HepG2 (cell line): ENCODE results near the gene PSORS1C1. TPM values are rescaled to one million over a fixed set of nuclear protein-coding genes. Genes with fewer than 3 reads are reported as not detected.
A peak's percentile ranks its signal among the peaks of the same experiment; 100 is the strongest.

Source experiments
- EED ChIP-seq: sonication (generic); formaldehyde crosslinking; IDR thresholded peaks from 2 replicates; pipeline ENCODE4 v1.5.0; 2020; ENCODE audit warnings: mild to moderate bottlenecking, missing genetic modification reagents
- ELF4 ChIP-seq: sonication (generic); formaldehyde crosslinking; IDR thresholded peaks from 2 replicates; pipeline ENCODE4 v1.5.0; 2020; ENCODE audit warnings: missing genetic modification reagents, mild to moderate bottlenecking, moderate library complexity, borderline replicate concordance
- PPARG ChIP-seq: conservative IDR thresholded peaks from 2 replicates; pipeline ENCODE4 v1.6.1; 2016; ENCODE audit warnings: missing biosample characterization, missing genetic modification reagents
- RAD21 ChIP-seq: fragments of 450-650 bp; formaldehyde crosslinking; IDR thresholded peaks from 2 replicates; pipeline ENCODE4 v1.5.0; 2020; ENCODE audit warnings: mild to moderate bottlenecking
- RFX1 ChIP-seq: fragments of 450-650 bp; IDR thresholded peaks from 2 replicates; pipeline ENCODE4 v1.6.1; 2017
- SNRNP70 ChIP-seq: fragments of 200-400 bp; formaldehyde crosslinking; IDR thresholded peaks from 2 replicates; pipeline ENCODE4 v1.6.1; 2017; ENCODE audit warnings: mild to moderate bottlenecking, low read depth, low read length, moderate library complexity
- SRSF1 ChIP-seq: fragments of 200-400 bp; formaldehyde crosslinking; optimal IDR thresholded peaks from 2 replicates; pipeline ENCODE3; 2017; ENCODE audit warnings: mild to moderate bottlenecking, low read depth, low read length, moderate library complexity
- ZFP1 ChIP-seq: IDR thresholded peaks from 2 replicates; pipeline ENCODE4 v1.6.1; 2016
- ZFP41 ChIP-seq: sonication (generic); formaldehyde crosslinking; IDR thresholded peaks from 2 replicates; pipeline ENCODE4 v1.4.0; 2020; ENCODE audit warnings: mild to moderate bottlenecking, missing genetic modification reagents, borderline replicate concordance
- ZKSCAN5 ChIP-seq: sonication (generic); formaldehyde crosslinking; IDR thresholded peaks from 2 replicates; pipeline ENCODE4 v1.5.1; 2020; ENCODE audit warnings: mild to moderate bottlenecking, missing genetic modification reagents
- ZNF136 ChIP-seq: sonication (generic); formaldehyde crosslinking; IDR thresholded peaks from 2 replicates; pipeline ENCODE4 v1.8.1; 2022; ENCODE audit warnings: low read depth, mild to moderate bottlenecking, moderate library complexity, missing genetic modification reagents
- ZNF678 ChIP-seq: sonication (generic); formaldehyde crosslinking; IDR thresholded peaks from 2 replicates; pipeline ENCODE4 v1.4.0; 2020; ENCODE audit warnings: mild to moderate bottlenecking, missing genetic modification reagents
- ZNF83 ChIP-seq: sonication (generic); formaldehyde crosslinking; IDR thresholded peaks from 2 replicates; pipeline ENCODE4 v1.4.0; 2020; ENCODE audit warnings: missing genetic modification reagents, mild to moderate bottlenecking, borderline replicate concordance
- ZNF850 ChIP-seq: sonication (generic); formaldehyde crosslinking; conservative IDR thresholded peaks from 2 replicates; pipeline ENCODE4 v1.9.0; 2021; ENCODE audit warnings: mild to moderate bottlenecking, missing genetic modification reagents
- polyA plus RNA-seq, 8 experiments: library from polyadenylated mRNA; depleted of rRNA in 3 of 8; stranded (reverse) in 7 of 8; unstranded in 1 of 8; fragments of >200 nt; fragmentation: Illumina TruSeq in 4 of 8; extraction: Trizol in 4 of 8; gene quantifications; 2 replicates each; pipeline versions ENCODE4 v1.2.1 to v1.2.3, GENCODE V29; 2011 to 2016; ENCODE audit warnings: low read depth in 4 of 8, missing spikeins in 1 of 8, mixed read lengths in 1 of 8; ENCODE audit not compliant: insufficient read depth in 1 of 8
- total RNA-seq, 5 experiments: library from RNA; depleted of rRNA; stranded (reverse); fragments of >200 nt; fragmentation: Illumina TruSeq; extraction: Trizol; gene quantifications; 2 replicates each; pipeline ENCODE4 v1.2.3, GENCODE V29; 2016; ENCODE audit warnings: low read depth in 1 of 5
- TF ChIP-seq, protein P1 (sequence below): sonication (generic); formaldehyde crosslinking; conservative IDR thresholded peaks from 2 replicates; pipeline ENCODE4 v1.8.0; 2022; ENCODE audit warnings: mild to moderate bottlenecking, moderate library complexity, missing genetic modification reagents
- TF ChIP-seq, protein P2 (sequence below): sonication (generic); formaldehyde crosslinking; IDR thresholded peaks from 2 replicates; pipeline ENCODE4 v1.5.0; 2020; ENCODE audit warnings: mild to moderate bottlenecking, missing genetic modification reagents
- TF ChIP-seq, protein P3 (sequence below): sonication (generic); formaldehyde crosslinking; IDR thresholded peaks from 2 replicates; pipeline ENCODE4 v1.4.0; 2020; ENCODE audit warnings: mild to moderate bottlenecking, missing genetic modification reagents
- TF ChIP-seq, protein P4 (sequence below): sonication (generic); formaldehyde crosslinking; IDR thresholded peaks from 2 replicates; pipeline ENCODE4 v1.8.0; 2022; ENCODE audit warnings: mild to moderate bottlenecking, missing genetic modification reagents, moderate library complexity
- TF ChIP-seq, protein P5 (sequence below): sonication (generic); formaldehyde crosslinking; IDR thresholded peaks from 2 replicates; pipeline ENCODE4 v1.4.0; 2020; ENCODE audit warnings: mild to moderate bottlenecking, missing genetic modification reagents

Gene PSORS1C1
- total and polyA plus RNA-seq, 2 of the 13 experiments (the other 11 are each of a cell fraction or from before 2014, with no cell fraction given) = 0.01 to 0.02 TPM

DNA sequence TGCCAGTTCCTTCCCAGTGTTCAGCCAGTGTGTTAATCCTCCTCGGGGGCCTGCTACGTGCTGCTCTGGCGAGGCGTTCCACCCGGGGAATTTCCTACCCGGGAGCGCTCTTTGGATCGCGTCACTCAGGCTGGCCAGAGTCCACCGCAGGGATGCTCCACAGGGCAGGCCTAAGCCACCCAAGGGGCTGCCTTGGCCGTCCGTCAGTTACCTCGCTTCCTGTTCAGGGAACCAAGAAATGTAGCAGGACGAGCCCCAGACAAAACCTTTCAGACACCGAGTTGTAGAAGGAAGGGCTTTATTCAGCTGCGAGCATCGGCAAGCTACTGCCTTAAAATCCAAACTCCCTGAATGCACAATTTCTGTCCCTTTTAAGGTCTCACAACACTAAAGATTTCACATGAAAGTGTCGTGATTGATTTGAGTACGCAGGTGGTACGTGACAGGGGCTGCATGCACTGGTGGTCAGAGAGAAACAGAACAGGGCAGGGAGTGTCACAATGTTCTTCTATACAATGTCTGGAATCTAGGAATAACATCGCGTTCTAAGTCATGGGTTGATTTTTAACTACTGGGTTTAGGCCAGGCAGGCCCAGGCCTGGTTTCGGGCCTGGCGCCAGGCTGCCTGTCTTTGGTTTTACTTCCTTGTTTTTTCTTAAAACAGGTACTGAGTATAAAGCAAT lies 71.6 kb downstream of the PSORS1C1 start (continued):
- TF ChIP-seq, protein P1, sequence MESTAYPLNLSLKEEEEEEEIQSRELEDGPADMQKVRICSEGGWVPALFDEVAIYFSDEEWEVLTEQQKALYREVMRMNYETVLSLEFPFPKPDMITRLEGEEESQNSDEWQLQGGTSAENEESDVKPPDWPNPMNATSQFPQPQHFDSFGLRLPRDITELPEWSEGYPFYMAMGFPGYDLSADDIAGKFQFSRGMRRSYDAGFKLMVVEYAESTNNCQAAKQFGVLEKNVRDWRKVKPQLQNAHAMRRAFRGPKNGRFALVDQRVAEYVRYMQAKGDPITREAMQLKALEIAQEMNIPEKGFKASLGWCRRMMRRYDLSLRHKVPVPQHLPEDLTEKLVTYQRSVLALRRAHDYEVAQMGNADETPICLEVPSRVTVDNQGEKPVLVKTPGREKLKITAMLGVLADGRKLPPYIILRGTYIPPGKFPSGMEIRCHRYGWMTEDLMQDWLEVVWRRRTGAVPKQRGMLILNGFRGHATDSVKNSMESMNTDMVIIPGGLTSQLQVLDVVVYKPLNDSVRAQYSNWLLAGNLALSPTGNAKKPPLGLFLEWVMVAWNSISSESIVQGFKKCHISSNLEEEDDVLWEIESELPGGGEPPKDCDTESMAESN (CRISPR knock-in tag) = no peak
- TF ChIP-seq RFX1 (no peak), ELF4 (CRISPR knock-in tag) (peak; percentile 57; the same call in 1 of the 2 replicates), ZNF136 (CRISPR knock-in tag) (no peak), SRSF1 (peak; percentile 34), ZNF850 (CRISPR knock-in tag) (no peak; the same call in 1 of the 2 replicates), RAD21 (CRISPR knock-in tag) (no peak), EED (CRISPR knock-in tag) (no peak), ZNF83 (no peak), ZNF678 (CRISPR knock-in tag) (no peak), ZFP1 (CRISPR knock-in tag) (no peak), ZKSCAN5 (CRISPR knock-in tag) (peak; percentile 68; the same call in 1 of the 2 replicates), PPARG (no peak), SNRNP70 (no peak), ZFP41 (CRISPR knock-in tag) (no peak)
- TF ChIP-seq, protein P2, sequence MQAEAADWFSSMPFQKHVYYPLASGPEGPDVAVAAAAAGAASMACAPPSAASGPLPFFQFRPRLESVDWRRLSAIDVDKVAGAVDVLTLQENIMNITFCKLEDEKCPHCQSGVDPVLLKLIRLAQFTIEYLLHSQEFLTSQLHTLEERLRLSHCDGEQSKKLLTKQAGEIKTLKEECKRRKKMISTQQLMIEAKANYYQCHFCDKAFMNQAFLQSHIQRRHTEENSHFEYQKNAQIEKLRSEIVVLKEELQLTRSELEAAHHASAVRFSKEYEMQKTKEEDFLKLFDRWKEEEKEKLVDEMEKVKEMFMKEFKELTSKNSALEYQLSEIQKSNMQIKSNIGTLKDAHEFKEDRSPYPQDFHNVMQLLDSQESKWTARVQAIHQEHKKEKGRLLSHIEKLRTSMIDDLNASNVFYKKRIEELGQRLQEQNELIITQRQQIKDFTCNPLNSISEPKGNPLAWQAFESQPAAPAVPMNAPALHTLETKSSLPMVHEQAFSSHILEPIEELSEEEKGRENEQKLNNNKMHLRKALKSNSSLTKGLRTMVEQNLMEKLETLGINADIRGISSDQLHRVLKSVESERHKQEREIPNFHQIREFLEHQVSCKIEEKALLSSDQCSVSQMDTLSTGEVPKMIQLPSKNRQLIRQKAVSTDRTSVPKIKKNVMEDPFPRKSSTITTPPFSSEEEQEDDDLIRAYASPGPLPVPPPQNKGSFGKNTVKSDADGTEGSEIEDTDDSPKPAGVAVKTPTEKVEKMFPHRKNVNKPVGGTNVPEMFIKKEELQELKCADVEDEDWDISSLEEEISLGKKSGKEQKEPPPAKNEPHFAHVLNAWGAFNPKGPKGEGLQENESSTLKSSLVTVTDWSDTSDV = no peak; the same call in 1 of the 2 replicates
- TF ChIP-seq, protein P3, sequence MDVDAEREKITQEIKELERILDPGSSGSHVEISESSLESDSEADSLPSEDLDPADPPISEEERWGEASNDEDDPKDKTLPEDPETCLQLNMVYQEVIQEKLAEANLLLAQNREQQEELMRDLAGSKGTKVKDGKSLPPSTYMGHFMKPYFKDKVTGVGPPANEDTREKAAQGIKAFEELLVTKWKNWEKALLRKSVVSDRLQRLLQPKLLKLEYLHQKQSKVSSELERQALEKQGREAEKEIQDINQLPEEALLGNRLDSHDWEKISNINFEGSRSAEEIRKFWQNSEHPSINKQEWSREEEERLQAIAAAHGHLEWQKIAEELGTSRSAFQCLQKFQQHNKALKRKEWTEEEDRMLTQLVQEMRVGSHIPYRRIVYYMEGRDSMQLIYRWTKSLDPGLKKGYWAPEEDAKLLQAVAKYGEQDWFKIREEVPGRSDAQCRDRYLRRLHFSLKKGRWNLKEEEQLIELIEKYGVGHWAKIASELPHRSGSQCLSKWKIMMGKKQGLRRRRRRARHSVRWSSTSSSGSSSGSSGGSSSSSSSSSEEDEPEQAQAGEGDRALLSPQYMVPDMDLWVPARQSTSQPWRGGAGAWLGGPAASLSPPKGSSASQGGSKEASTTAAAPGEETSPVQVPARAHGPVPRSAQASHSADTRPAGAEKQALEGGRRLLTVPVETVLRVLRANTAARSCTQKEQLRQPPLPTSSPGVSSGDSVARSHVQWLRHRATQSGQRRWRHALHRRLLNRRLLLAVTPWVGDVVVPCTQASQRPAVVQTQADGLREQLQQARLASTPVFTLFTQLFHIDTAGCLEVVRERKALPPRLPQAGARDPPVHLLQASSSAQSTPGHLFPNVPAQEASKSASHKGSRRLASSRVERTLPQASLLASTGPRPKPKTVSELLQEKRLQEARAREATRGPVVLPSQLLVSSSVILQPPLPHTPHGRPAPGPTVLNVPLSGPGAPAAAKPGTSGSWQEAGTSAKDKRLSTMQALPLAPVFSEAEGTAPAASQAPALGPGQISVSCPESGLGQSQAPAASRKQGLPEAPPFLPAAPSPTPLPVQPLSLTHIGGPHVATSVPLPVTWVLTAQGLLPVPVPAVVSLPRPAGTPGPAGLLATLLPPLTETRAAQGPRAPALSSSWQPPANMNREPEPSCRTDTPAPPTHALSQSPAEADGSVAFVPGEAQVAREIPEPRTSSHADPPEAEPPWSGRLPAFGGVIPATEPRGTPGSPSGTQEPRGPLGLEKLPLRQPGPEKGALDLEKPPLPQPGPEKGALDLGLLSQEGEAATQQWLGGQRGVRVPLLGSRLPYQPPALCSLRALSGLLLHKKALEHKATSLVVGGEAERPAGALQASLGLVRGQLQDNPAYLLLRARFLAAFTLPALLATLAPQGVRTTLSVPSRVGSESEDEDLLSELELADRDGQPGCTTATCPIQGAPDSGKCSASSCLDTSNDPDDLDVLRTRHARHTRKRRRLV (CRISPR knock-in tag) = no peak
- TF ChIP-seq, protein P4, sequence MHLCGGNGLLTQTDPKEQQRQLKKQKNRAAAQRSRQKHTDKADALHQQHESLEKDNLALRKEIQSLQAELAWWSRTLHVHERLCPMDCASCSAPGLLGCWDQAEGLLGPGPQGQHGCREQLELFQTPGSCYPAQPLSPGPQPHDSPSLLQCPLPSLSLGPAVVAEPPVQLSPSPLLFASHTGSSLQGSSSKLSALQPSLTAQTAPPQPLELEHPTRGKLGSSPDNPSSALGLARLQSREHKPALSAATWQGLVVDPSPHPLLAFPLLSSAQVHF (CRISPR knock-in tag) = no peak
- TF ChIP-seq, protein P5, sequence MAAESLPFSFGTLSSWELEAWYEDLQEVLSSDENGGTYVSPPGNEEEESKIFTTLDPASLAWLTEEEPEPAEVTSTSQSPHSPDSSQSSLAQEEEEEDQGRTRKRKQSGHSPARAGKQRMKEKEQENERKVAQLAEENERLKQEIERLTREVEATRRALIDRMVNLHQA (CRISPR knock-in tag) = peak; percentile 82; the same call in 1 of the 2 replicates
